Liver (tissue), 9 donors: ENCODE data around the gene TECTB. TPM values are rescaled to one million over a fixed set of nuclear protein-coding genes. Genes with fewer than 3 reads are reported as not detected.

Source experiments
- DNase-seq: peaks from one replicate; pipeline ENCODE4 v3.0.0-alpha.2; 2017; ENCODE audit warnings: low spot score
- H3K27ac ChIP-seq, 2 donors: one replicate each; pipeline ENCODE4 v1.7.0; 2013; ENCODE audit warnings: inconsistent platforms in 2 of 2, low read length in 2 of 2, control low read depth in 1 of 2, low read depth in 1 of 2, mild to moderate bottlenecking in 1 of 2
- H3K27me3 ChIP-seq, 4 donors: one replicate each; pipeline versions ENCODE4 v1.6.1 to v1.7.0; 2013; ENCODE audit warnings: low read length in 3 of 4, inconsistent platforms in 1 of 4, mild to moderate bottlenecking in 1 of 4, moderate library complexity in 1 of 4; ENCODE audit not compliant: control insufficient read depth in 4 of 4, insufficient read depth in 4 of 4
- H3K36me3 ChIP-seq, 4 donors: one replicate each; pipeline versions ENCODE4 v1.6.1 to v1.7.0; 2013; ENCODE audit warnings: low read length in 3 of 4, mild to moderate bottlenecking in 3 of 4, low read depth in 1 of 4, moderate library complexity in 1 of 4; ENCODE audit not compliant: control insufficient read depth in 4 of 4, insufficient read depth in 3 of 4
- H3K4me1 ChIP-seq, 4 donors: one replicate each; pipeline versions ENCODE4 v1.6.1 to v1.7.0; 2013; ENCODE audit warnings: low read length in 3 of 4, mild to moderate bottlenecking in 3 of 4, moderate library complexity in 1 of 4; ENCODE audit not compliant: control insufficient read depth in 4 of 4, insufficient read depth in 4 of 4
- H3K4me3 ChIP-seq, 3 donors: one replicate each; pipeline versions ENCODE4 v1.6.1 to v1.7.0; 2013; ENCODE audit warnings: low read length in 3 of 3, control low read depth in 1 of 3, low read depth in 1 of 3, mild to moderate bottlenecking in 1 of 3
- H3K9ac ChIP-seq, 2 donors: one replicate each; pipeline ENCODE4 v1.7.0; 2013; ENCODE audit warnings: low read length in 2 of 2, mild to moderate bottlenecking in 2 of 2, moderate library complexity in 2 of 2, control low read depth in 1 of 2, low read depth in 1 of 2
- H3K9me3 ChIP-seq, 4 donors: one replicate each; pipeline versions ENCODE4 v1.6.1 to v1.7.0; 2013; ENCODE audit warnings: low read length in 3 of 4; ENCODE audit not compliant: control insufficient read depth in 4 of 4
- EGR1 ChIP-seq, 2 donors: IDR thresholded peaks; 2 replicates each; pipeline ENCODE4 v1.6.1; 2016 to 2018; ENCODE audit warnings: antibody characterized with exemption in 2 of 2, low read depth in 2 of 2
- FOXA1 ChIP-seq: IDR thresholded peaks from 2 replicates; pipeline ENCODE4 v1.6.1; 2016; ENCODE audit warnings: antibody characterized with exemption
- GABPA ChIP-seq, 2 donors: IDR thresholded peaks in 1 of 2; conservative IDR thresholded peaks in 1 of 2; 2 replicates each; pipeline ENCODE4 v1.6.1; 2016; ENCODE audit warnings: antibody characterized with exemption in 2 of 2, mild to moderate bottlenecking in 1 of 2, moderate library complexity in 1 of 2
- HNF4G ChIP-seq: IDR thresholded peaks from 2 replicates; pipeline ENCODE4 v1.6.1; 2016; ENCODE audit warnings: antibody characterized with exemption
- JUND ChIP-seq, 2 donors: IDR thresholded peaks; 2 replicates each; pipeline ENCODE4 v1.6.1; 2016; ENCODE audit warnings: antibody characterized with exemption in 2 of 2
- NR2F2 ChIP-seq: IDR thresholded peaks from 2 replicates; pipeline ENCODE4 v1.6.1; 2016; ENCODE audit warnings: antibody characterized with exemption
- RXRA ChIP-seq, 2 donors: IDR thresholded peaks; 2 replicates each; pipeline ENCODE4 v1.6.1; 2017 to 2018; ENCODE audit warnings: antibody characterized with exemption in 2 of 2, mild to moderate bottlenecking in 1 of 2
- SP1 ChIP-seq: IDR thresholded peaks from 2 replicates; pipeline ENCODE4 v1.6.1; 2018; ENCODE audit warnings: antibody characterized with exemption, mild to moderate bottlenecking
- TAF1 ChIP-seq: conservative IDR thresholded peaks from 2 replicates; pipeline ENCODE4 v1.6.1; 2016; ENCODE audit warnings: antibody characterized with exemption, mild to moderate bottlenecking
- YY1 ChIP-seq: IDR thresholded peaks from 2 replicates; pipeline ENCODE4 v1.6.1; 2016; ENCODE audit warnings: antibody characterized with exemption, mild to moderate bottlenecking
- WGBS: extraction: QIAGEN DNeasy Blood & Tissue Kit; methylation state at CpG from one replicate; pipeline ENCODE4 v1.1.7; 2013; 5-methylcytosine and 5-hydroxymethylcytosine counted together
- polyA plus RNA-seq, 2 donors: library from polyadenylated mRNA; stranded (reverse) in 1 of 2; unstranded in 1 of 2; fragments of 200-250 nt in 1 of 2; fragments of >200 nt in 1 of 2; fragmentation: Nextera tagmentation in 1 of 2; extraction: Ambion mirVana in 1 of 2; gene quantifications; one replicate each; pipeline versions ENCODE4 v1.2.1 to v1.2.3, GENCODE V29; 2013 to 2015
- total RNA-seq, 2 donors: library from RNA; depleted of rRNA; stranded (reverse); fragments of >200 nt; gene quantifications; one replicate each; pipeline ENCODE4 v1.2.3, GENCODE V29; 2014
- TF ChIP-seq, protein P1 (sequence below): fragments of 150-350 bp; IDR thresholded peaks from 2 replicates; pipeline ENCODE4 v1.5.1; 2017; ENCODE audit warnings: improper control_type of control experiment, low read depth, low read length; ENCODE audit not compliant: missing input control
- TF ChIP-seq, protein P2 (sequence below): IDR thresholded peaks from 2 replicates; pipeline ENCODE4 v1.6.1; 2016; ENCODE audit warnings: antibody characterized with exemption
- TF ChIP-seq, protein P3 (sequence below): IDR thresholded peaks from 2 replicates; pipeline ENCODE4 v1.6.1; 2016; ENCODE audit warnings: antibody characterized with exemption
- TF ChIP-seq, protein P4 (sequence below): IDR thresholded peaks from 2 replicates; pipeline ENCODE4 v1.6.1; 2016; ENCODE audit warnings: antibody characterized with exemption, mild to moderate bottlenecking
- donor health status: healthy.
- donor health status: healthy.
- donor health status: healthy.
- donor health status: healthy.
- donor health status: healthy.

TECTB gene
- total and polyA plus RNA-seq, 4 donors = 0.05 to 0.44 (median 0.08) TPM

DNA sequence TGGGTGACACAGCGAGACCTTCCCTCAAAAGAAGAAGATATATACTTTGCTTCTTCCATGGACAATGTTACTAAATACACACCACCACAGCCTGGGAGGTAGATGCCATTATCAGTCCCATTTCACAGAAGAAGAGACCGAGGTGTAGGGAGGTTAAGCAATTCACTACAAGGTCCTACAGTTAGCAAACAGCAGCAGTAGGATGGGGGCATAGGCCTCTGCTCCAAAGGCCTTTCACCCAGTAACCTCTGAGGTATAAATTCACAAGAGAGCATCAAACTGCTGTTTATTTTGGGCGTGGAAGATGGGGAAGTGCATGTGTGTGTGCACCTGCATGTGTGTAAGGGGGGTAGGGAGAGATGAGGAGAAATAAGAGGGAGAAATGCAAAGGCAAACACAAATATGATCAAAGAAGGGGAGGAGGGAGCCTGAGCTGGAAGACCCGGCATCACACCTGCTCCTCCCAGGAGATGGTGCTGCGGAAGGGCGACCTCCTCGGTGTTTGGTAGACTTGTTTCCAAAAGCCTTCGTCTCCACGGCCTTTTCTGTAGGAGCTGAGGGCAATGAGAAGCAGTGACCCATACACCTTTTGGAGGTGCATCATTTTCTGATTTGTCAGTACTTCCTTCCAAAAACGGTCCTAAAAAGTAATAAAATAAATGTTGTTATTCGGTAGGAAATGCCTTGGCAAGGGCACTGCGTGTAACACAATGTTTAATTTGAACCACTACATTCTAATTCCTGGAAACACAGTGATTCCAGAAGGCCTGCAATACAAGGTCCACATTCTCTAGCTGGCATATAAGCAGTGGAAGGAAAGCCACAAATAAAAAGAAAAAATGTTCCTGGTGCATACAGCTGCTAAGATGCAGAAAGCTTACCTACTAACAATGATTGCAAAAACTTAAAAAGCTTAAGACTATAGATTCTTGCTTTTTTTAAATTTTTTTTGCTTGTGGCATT, 64.8 kb downstream of the TECTB start (continued):
- TF ChIP-seq, protein P1, sequence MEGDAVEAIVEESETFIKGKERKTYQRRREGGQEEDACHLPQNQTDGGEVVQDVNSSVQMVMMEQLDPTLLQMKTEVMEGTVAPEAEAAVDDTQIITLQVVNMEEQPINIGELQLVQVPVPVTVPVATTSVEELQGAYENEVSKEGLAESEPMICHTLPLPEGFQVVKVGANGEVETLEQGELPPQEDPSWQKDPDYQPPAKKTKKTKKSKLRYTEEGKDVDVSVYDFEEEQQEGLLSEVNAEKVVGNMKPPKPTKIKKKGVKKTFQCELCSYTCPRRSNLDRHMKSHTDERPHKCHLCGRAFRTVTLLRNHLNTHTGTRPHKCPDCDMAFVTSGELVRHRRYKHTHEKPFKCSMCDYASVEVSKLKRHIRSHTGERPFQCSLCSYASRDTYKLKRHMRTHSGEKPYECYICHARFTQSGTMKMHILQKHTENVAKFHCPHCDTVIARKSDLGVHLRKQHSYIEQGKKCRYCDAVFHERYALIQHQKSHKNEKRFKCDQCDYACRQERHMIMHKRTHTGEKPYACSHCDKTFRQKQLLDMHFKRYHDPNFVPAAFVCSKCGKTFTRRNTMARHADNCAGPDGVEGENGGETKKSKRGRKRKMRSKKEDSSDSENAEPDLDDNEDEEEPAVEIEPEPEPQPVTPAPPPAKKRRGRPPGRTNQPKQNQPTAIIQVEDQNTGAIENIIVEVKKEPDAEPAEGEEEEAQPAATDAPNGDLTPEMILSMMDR = no peak

DNA sequence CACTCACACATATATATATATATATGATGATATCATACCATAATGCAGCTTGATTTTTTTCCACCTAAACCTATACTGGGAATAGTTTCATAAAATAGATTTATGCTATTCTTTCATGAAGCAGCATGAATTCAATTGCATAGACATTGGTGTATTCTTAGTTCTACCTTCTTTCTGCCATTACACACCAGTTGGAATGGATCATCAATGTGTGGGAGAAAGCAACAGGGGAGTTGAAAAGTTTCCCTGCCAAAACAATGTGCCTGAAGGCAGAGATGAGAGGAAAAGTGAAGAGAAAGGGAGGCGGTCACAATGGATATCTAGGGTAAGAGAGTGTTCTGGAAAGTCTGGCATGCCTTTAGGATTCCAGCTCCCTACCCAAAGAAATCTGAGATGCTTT, 65.6 kb downstream of the TECTB start:
- no peaks in the 10 kb centered on the region for H3K36me3 ChIP-seq
- H3K27ac ChIP-seq = no peak overlapping the region
- 98% methylated on average over 1 of the region's 1 CpG for WGBS
- H3K4me3 ChIP-seq = no peak overlapping the region
- H3K9ac ChIP-seq = no peak overlapping the region
- no peaks in the 10 kb centered on the region for H3K27me3 ChIP-seq
- TF ChIP-seq JUND (IDR thresholded peaks at IDR 0.05) (no peak), GABPA (IDR thresholded peaks at IDR 0.05 in 1 of 2, conservative IDR thresholded peaks at IDR 0.05 in 1 of 2) (no peak), HNF4G (no peak), EGR1 (IDR thresholded peaks at IDR 0.05; ENCODE audit: low read depth in 2 of 2) (no peak), FOXA1 (no peak)
- TF ChIP-seq, protein P2, sequence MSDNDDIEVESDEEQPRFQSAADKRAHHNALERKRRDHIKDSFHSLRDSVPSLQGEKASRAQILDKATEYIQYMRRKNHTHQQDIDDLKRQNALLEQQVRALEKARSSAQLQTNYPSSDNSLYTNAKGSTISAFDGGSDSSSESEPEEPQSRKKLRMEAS = no peak
- TF ChIP-seq, protein P3, sequence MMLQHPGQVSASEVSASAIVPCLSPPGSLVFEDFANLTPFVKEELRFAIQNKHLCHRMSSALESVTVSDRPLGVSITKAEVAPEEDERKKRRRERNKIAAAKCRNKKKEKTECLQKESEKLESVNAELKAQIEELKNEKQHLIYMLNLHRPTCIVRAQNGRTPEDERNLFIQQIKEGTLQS = no peak
- peaks cover 0 to 27% (median 25%) of the 10 kb centered on the region in 4 donors for H3K4me1 ChIP-seq
- DNase-seq = no peak
- no peaks in the 10 kb centered on the region for H3K9me3 ChIP-seq

DNA sequence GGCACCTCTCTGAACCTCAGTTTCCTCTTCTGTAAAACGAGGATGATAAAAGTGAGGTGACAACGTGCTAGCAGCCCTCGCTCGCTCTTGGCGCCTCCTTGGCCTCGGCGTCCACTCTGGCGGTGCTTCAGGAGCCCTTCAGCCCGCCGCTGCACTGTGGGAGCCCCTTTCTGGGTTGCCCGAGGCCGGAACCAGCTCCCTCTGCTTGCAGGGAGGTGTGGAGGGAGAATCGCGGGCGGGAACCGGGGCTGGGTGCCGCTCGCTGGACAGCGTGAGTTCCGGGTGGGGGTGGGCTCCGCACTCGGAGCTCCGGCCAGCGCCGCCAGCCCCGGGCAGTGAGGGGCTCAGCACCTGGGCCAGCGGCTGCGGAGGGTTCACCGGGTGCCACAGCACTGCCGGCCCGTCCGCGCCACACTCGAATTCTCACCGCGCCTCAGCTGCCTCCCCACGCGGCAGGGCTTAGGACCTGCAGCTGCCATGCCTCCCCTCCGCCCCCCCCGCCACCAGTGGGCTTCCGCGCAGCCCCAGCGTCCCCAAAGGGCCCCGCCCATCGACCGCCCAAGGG, 66.4 kb downstream of the TECTB start:
- no peaks in the 10 kb centered on the region for H3K27me3 ChIP-seq
- H3K36me3 ChIP-seq = no peaks in the 10 kb centered on the region
- no peak for DNase-seq
- 95% methylated on average over 46 of the region's 46 CpGs for WGBS
- H3K4me3 ChIP-seq = no peak overlapping the region
- H3K4me1 ChIP-seq = peaks cover 0 to 27% (median 25%) of the 10 kb centered on the region in 4 donors
- no peaks in the 10 kb centered on the region for H3K9me3 ChIP-seq
- no peak overlapping the region for H3K9ac ChIP-seq
- no peak for TF ChIP-seq TAF1
- TF ChIP-seq NR2F2 = no peak
- no peak for TF ChIP-seq RXRA (IDR thresholded peaks at IDR 0.05)
- no peak for TF ChIP-seq SP1
- H3K27ac ChIP-seq = no peak overlapping the region

DNA sequence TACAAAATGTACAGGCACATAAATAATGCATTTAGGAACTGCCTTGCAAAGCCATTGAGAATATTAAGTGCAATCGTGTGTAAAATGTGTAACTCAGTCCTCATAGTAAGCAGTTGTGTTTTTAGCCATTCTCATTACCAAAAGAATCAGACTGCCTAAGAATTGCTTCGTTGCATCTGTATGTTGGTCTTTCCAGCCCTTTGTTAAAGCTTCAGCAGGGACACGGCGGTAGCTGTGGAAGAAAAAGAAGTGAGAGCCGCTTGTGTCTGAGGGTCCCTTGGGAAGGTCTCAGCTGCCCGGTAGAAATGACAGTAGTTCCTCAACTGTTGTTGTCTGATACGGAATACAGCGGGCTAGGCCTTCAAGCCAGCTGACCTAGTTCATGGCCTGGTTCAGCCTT, 67.9 kb downstream of the TECTB start:
- Histone ChIP-seq H3K4me3 (no peak overlapping the region), H3K9me3 (no peaks in the 10 kb centered on the region), H3K9ac (no peak overlapping the region), H3K36me3 (no peaks in the 10 kb centered on the region), H3K27me3 (no peaks in the 10 kb centered on the region), H3K27ac (no peak overlapping the region), H3K4me1 (peaks cover 0 to 27% (median 25%) of the 10 kb centered on the region in 4 donors)
- WGBS = 91% methylated on average over 8 of the region's 8 CpGs
- no peak for DNase-seq
- no peak for TF ChIP-seq FOXA1
- TF ChIP-seq TAF1 = no peak
- TF ChIP-seq, protein P2 = no peak
- TF ChIP-seq, protein P3 = no peak
- TF ChIP-seq, protein P1 = no peak
- TF ChIP-seq, protein P4, sequence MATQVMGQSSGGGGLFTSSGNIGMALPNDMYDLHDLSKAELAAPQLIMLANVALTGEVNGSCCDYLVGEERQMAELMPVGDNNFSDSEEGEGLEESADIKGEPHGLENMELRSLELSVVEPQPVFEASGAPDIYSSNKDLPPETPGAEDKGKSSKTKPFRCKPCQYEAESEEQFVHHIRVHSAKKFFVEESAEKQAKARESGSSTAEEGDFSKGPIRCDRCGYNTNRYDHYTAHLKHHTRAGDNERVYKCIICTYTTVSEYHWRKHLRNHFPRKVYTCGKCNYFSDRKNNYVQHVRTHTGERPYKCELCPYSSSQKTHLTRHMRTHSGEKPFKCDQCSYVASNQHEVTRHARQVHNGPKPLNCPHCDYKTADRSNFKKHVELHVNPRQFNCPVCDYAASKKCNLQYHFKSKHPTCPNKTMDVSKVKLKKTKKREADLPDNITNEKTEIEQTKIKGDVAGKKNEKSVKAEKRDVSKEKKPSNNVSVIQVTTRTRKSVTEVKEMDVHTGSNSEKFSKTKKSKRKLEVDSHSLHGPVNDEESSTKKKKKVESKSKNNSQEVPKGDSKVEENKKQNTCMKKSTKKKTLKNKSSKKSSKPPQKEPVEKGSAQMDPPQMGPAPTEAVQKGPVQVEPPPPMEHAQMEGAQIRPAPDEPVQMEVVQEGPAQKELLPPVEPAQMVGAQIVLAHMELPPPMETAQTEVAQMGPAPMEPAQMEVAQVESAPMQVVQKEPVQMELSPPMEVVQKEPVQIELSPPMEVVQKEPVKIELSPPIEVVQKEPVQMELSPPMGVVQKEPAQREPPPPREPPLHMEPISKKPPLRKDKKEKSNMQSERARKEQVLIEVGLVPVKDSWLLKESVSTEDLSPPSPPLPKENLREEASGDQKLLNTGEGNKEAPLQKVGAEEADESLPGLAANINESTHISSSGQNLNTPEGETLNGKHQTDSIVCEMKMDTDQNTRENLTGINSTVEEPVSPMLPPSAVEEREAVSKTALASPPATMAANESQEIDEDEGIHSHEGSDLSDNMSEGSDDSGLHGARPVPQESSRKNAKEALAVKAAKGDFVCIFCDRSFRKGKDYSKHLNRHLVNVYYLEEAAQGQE = no peak
- TF ChIP-seq EGR1 (IDR thresholded peaks at IDR 0.05; ENCODE audit: low read depth in 2 of 2) = no peak
- TF ChIP-seq YY1 = no peak
